DMS114 treated with DMSO at 0.1 percent for 48 hours (cell line): ENCODE measurements around the gene FAM53A.

Source experiments
- DNase-seq: peaks from one replicate; lab custom pipeline; 2025; ENCODE audit not compliant: unreplicated experiment; lab: John Stamatoyannopoulos, UW

Gene FAM53A

DNA sequence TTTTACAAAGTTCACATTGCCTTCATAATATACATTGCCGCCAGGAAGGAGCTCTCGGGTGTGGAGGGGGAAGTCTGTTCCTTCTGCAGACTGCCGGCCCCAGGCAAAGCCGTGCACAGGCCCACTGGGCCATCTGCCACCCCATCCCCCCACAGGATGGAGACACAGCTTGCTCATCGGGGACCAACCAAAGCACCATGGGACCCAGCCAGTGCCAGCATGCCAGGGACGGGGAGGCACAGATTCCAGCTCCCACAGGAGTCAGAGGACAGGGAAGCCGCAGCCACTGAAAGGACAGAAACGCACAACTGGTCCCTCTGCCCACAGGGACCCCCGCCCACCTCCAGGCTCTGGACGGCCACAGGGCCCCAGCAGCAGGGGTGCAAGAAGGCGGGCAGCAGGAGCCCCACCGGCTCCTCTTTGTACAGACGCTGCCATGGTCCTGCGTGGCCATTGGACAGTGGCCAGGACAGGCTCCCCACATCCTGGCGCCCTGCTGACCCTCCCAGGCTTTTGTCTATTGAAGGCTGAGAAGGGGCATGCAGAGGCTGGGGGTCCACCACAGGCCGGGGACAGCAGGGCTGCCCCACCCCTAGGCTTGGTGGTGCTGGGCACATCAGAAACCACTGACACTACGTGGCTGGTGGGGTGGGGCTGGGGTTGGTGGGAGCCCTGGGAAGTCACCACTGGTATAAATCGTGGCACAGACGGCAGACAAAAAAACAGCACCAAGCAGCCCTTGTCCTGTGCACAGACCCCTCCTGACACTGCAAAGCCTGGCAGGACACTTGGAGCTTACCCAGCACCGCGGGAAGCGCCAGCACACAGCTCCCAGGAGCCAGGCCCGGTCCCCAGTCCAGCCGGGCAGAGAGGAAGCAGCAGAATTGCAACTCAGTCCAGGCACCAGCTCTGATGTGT is 89.0 kb downstream of the FAM53A start:
- no peak for DNase-seq

DNA sequence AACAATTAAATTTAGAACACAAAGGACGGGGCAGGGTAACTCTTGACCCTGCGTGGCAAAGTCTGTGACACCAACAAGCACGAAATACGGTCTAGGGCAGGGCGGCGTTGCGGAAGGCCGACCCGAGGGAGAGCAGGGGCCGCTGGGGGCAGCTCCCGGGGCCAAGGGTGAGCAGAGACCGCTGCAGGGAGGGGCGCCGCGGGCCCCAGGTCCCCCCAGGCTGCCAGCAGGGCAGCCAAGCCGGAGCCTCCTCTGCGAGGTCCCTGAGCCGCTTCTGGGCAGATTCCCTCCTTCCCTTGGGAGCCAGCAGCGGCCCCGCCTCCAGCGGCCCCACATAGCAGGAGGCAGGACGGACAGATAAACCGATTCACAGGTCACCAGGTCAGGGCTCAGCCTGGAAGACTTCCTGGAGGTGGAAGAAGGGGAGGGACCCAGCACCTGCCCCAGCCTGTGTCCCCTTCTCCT is 90.2 kb downstream of the FAM53A start:
- DNase-seq = no peak

DNA sequence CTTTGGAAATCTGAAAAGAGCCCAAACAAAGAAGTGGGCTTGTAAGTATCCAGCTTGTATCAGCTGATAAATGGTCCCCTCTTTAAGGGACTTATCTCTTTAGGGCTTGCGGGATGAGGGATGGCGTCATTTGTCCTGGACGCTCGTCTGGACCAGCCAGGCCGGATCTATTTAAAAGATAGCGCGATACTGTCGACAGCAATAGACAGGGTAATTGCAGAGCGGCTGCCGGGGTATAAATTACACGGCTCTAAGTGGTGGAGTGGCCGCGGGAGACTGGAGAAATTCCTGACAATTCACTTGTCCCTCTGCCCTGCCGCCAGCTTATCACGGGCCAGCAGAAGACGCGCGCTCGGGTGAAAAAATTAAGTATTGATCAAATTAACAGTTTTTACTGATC is 90.7 kb downstream of the FAM53A start:
- DNase-seq = no peak

DNA sequence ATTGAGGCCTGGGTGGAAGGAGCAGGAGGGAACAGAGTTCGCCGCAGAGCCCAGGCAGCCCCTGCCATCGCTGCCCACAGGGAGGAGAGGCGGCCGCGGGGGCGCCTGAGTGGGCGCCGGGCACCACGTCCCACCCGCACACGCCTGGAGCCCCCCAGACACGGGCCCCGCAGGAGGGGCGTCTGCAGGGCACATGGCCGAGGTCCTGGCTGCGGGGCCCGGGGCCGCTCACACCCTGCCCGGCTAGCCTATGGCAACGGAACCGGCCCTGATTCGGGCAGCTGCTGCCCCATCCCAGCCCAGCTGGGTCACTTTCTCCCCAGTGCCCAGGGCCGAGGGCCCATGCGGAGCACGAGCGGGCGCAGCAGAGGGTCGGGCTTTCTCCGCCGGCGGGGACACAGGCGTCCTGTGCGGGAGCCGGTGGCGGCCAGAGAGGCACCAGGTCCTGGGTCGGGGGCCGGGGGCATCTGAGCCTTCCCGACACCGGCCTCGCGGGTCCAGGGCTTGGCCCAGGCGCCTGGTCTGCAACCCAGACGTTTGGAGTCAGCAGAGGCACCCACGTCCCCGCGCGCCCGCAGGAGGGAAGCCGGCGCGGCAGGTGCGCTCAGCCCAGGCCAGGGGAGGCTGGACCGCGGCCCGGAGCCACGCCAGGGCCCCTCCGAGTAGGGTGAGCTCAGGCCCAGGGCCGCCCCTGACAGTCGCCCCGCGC is 91.2 kb downstream of the FAM53A start:
- DNase-seq = no peak

DNA sequence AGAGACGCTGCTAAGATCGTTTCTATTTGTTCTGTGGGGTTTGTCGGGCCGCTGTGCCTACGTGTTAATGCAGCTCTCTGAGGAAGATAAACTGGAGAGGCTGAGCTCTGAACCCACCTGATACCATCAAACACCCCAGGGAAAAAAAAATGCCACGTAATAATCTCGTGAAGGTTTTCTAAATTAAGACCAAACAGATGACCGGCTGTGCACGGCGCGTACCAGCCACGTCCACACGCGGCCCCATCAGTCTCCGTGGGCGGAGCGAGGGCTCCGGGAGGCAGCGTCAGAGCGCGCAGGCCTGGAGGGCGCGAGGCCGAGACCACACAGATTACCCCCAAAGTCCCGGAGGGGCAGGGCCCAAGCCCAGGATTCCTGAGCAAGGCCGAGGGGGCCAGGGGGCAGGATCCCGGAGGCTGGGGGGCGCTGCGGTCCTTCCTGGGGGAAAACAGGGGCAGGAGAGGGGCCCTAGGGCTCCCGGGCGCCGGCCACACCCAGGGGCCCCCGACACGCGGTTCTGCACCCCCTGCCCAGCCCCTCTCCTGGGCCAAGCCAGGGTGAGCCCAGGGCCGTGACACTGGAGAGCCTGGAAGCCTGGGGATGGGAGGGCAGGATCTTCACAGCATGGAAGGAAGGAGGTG is 91.9 kb downstream of the FAM53A start:
- no peak for DNase-seq

DNA sequence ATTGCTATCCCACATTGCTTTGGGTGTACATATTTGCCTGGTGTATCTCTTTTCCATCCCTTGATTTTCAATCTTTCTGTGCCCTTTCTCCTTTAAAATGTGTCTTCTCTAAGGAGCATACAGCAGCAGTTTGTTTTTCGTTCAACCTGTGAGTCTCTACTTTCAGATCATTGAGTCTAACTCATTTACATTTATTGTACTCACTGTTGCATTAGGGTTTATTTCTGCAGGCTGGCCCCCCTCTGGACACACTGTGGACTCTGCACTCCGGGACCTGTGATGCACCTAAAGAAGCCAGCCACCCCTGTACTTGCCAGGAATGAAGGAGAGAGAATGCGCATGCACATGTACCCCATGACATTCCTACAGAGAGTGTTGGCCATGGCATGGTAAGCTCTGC is 93.0 kb downstream of the FAM53A start:
- DNase-seq = no peak

DNA sequence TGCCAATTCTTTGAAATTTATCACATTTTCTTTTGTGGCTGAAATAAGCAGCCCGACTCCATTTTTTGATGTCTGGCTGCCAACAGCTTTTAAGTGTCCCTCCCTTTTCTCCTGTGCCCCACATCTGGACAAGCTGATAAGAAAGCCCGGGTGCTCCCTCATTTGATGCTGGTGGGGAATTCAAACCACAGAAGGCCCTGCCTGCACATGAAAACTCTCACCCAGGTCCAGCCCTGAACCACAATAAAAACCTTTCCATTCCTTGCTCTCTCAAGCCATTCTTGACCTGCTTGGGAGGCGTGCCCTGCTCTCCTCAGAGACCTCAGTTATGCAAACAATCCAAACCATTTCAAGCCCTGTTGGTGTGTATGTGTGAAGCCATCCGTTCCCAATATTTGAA is 93.9 kb downstream of the FAM53A start:
- DNase-seq = no peak
